Mesendoderm (in vitro differentiated cells): ENCODE measurements around the gene REXO4.

ENCODE experiments used
- DNase-seq: peaks from one replicate; pipeline ENCODE4 v3.0.0; 2013
- H2AK5ac ChIP-seq: 2 replicates; pipeline ENCODE4 v1.6.1; 2013; ENCODE audit warnings: low read length, inconsistent platforms
- H2BK120ac ChIP-seq: 2 replicates; pipeline ENCODE4 v1.6.1; 2013; ENCODE audit warnings: low read depth, mild to moderate bottlenecking, low read length, moderate library complexity, mixed read lengths
- H2BK15ac ChIP-seq: replicated peaks from 2 replicates; pipeline ENCODE4 v1.6.1; 2013; ENCODE audit warnings: low read depth, mild to moderate bottlenecking, moderate library complexity
- H2BK5ac ChIP-seq: 2 replicates; pipeline ENCODE4 v1.6.1; 2013; ENCODE audit warnings: low read length, inconsistent platforms
- H3K18ac ChIP-seq: 2 replicates; pipeline ENCODE4 v1.6.1; 2013; ENCODE audit warnings: mild to moderate bottlenecking, low read length, mixed read lengths
- H3K23ac ChIP-seq: one replicate; pipeline ENCODE4 v1.6.1; 2013; ENCODE audit warnings: low read length
- H3K27ac ChIP-seq: 2 replicates; pipeline ENCODE4 v1.5.1; 2013; ENCODE audit warnings: low read depth, mild to moderate bottlenecking, inconsistent platforms, low read length, moderate library complexity
- H3K27me3 ChIP-seq: 2 replicates; pipeline ENCODE4 v1.6.1; 2013; ENCODE audit warnings: low read length, control low read depth, mild to moderate bottlenecking, inconsistent platforms; ENCODE audit not compliant: insufficient read depth, poor library complexity
- H3K36me3 ChIP-seq: 2 replicates; pipeline ENCODE4 v1.6.1; 2013; ENCODE audit warnings: low read length, inconsistent platforms; ENCODE audit not compliant: control insufficient read depth, insufficient read depth
- H3K4ac ChIP-seq: one replicate; pipeline ENCODE4 v1.6.1; 2013; ENCODE audit warnings: low read depth, mild to moderate bottlenecking, low read length, moderate library complexity
- H3K4me1 ChIP-seq: 2 replicates; pipeline ENCODE4 v1.6.1; 2013; ENCODE audit warnings: low read depth, low read length, inconsistent platforms; ENCODE audit not compliant: control insufficient read depth
- H3K4me2 ChIP-seq: 2 replicates; pipeline ENCODE4 v1.6.1; 2013; ENCODE audit warnings: low read length
- H3K4me3 ChIP-seq: 2 replicates; pipeline ENCODE4 v1.5.1; 2013; ENCODE audit warnings: mild to moderate bottlenecking, low read length
- H3K56ac ChIP-seq: one replicate; pipeline ENCODE4 v1.6.1; 2013; ENCODE audit warnings: low read length
- H3K79me1 ChIP-seq: 2 replicates; pipeline ENCODE4 v1.6.1; 2013; ENCODE audit warnings: low read length, inconsistent platforms
- H3K79me2 ChIP-seq: 2 replicates; pipeline ENCODE4 v1.6.1; 2013; ENCODE audit warnings: mild to moderate bottlenecking, low read length; ENCODE audit not compliant: control insufficient read depth, insufficient read depth
- H3K9ac ChIP-seq: 2 replicates; pipeline ENCODE4 v1.6.1; 2013; ENCODE audit warnings: low read length, inconsistent platforms
- H4K5ac ChIP-seq: one replicate; pipeline ENCODE4 v1.6.1; 2013; ENCODE audit warnings: low read length
- H4K8ac ChIP-seq: one replicate; pipeline ENCODE4 v1.6.1; 2013; ENCODE audit warnings: low read depth, mild to moderate bottlenecking, control low read depth, low read length, moderate library complexity
- WGBS: extraction: QIAGEN DNeasy Blood & Tissue Kit; methylation state at CpG from one replicate; pipeline ENCODE4 v1.1.7; 2013; ENCODE audit warnings: low lambda C conversion rate, missing lambda C conversion rate; ENCODE audit not compliant: insufficient coverage; ENCODE audit errors: extremely low coverage; 5-methylcytosine and 5-hydroxymethylcytosine counted together

REXO4 gene

GRCh38 chr9:133457748-133458147 is 39.9 kb upstream of the REXO4 start:
- no peaks in the 10 kb centered on the region for H3K36me3 ChIP-seq
- no peak overlapping the region for H2BK5ac ChIP-seq
- no peak overlapping the region for H4K8ac ChIP-seq
- no peak overlapping the region for H4K5ac ChIP-seq
- WGBS = no CpG with 5 or more reads among the region's 11 CpGs
- H3K79me1 ChIP-seq = peaks cover 3% of the 10 kb centered on the region
- H3K4me3 ChIP-seq = no peak overlapping the region
- H3K4ac ChIP-seq = no peak overlapping the region
- H3K23ac ChIP-seq = no peak overlapping the region
- H2BK15ac ChIP-seq = no peak overlapping the region
- no peaks in the 10 kb centered on the region for H3K79me2 ChIP-seq
- H3K18ac ChIP-seq = no peak overlapping the region
- no peak overlapping the region for H3K56ac ChIP-seq
- H3K9ac ChIP-seq = no peak overlapping the region
- DNase-seq = no peak
- peaks cover 4% of the 10 kb centered on the region for H3K4me1 ChIP-seq
- no peaks in the 10 kb centered on the region for H3K27me3 ChIP-seq
- H2BK120ac ChIP-seq = no peak overlapping the region
- no peak overlapping the region for H2AK5ac ChIP-seq
- no peak overlapping the region for H3K4me2 ChIP-seq
- no peak overlapping the region for H3K27ac ChIP-seq

GRCh38 chr9:133457233-133457632 is 39.4 kb upstream of the REXO4 start:
- Histone ChIP-seq H3K36me3 (no peaks in the 10 kb centered on the region), H3K79me1 (peaks cover 3% of the 10 kb centered on the region), H2BK120ac (no peak overlapping the region), H3K9ac (no peak overlapping the region), H3K4me1 (peaks cover 4% of the 10 kb centered on the region), H2BK15ac (no peak overlapping the region), H3K4me2 (no peak overlapping the region), H3K56ac (no peak overlapping the region), H3K27ac (no peak overlapping the region), H3K4me3 (no peak overlapping the region), H4K8ac (no peak overlapping the region), H3K23ac (no peak overlapping the region), H2BK5ac (no peak overlapping the region), H4K5ac (no peak overlapping the region), H3K4ac (no peak overlapping the region), H3K79me2 (no peaks in the 10 kb centered on the region), H3K27me3 (no peaks in the 10 kb centered on the region), H2AK5ac (no peak overlapping the region), H3K18ac (no peak overlapping the region)
- DNase-seq = no peak
- no CpG with 5 or more reads among the region's 13 CpGs for WGBS

GRCh38 chr9:133456409-133456808 is 38.6 kb upstream of the REXO4 start:
- Histone ChIP-seq H2BK120ac (no peak overlapping the region), H3K23ac (no peak overlapping the region), H3K18ac (no peak overlapping the region), H2BK5ac (no peak overlapping the region), H3K36me3 (no peaks in the 10 kb centered on the region), H3K9ac (no peak overlapping the region), H2BK15ac (no peak overlapping the region), H3K79me2 (no peaks in the 10 kb centered on the region), H3K27ac (no peak overlapping the region), H3K4me1 (peaks cover 4% of the 10 kb centered on the region), H3K4me2 (no peak overlapping the region), H3K79me1 (peaks cover 3% of the 10 kb centered on the region), H3K27me3 (no peaks in the 10 kb centered on the region), H2AK5ac (no peak overlapping the region), H3K4ac (no peak overlapping the region), H3K4me3 (no peak overlapping the region), H3K56ac (no peak overlapping the region), H4K8ac (no peak overlapping the region), H4K5ac (no peak overlapping the region)
- WGBS = no CpG with 5 or more reads among the region's 9 CpGs
- no peak for DNase-seq

- no peak overlapping the region for H3K27ac ChIP-seq
- H4K8ac ChIP-seq = no peak overlapping the region
- no peak overlapping the region for H3K4me2 ChIP-seq
- peaks cover under 1% of the 10 kb centered on the region for H3K79me1 ChIP-seq
- H4K5ac ChIP-seq = no peak overlapping the region
- no peak for DNase-seq
- H3K4me3 ChIP-seq = no peak overlapping the region
- H3K18ac ChIP-seq = no peak overlapping the region
- no peak overlapping the region for H3K56ac ChIP-seq
- H2AK5ac ChIP-seq = no peak overlapping the region
- no peak overlapping the region for H2BK15ac ChIP-seq
- H3K27me3 ChIP-seq = no peaks in the 10 kb centered on the region
- H3K9ac ChIP-seq = no peak overlapping the region
- H2BK5ac ChIP-seq = no peak overlapping the region
- peaks cover 3% of the 10 kb centered on the region for H3K4me1 ChIP-seq
- no peak overlapping the region for H3K23ac ChIP-seq
- H3K36me3 ChIP-seq = no peaks in the 10 kb centered on the region
- no peak overlapping the region for H2BK120ac ChIP-seq
- no peak overlapping the region for H3K4ac ChIP-seq
- WGBS = no CpG with 5 or more reads among the region's 11 CpGs
- no peaks in the 10 kb centered on the region for H3K79me2 ChIP-seq
These were observed 38.1 kb upstream of the REXO4 start for GRCh38 chr9:133455936-133456335.

GRCh38 chr9:133454943-133455673 is 37.3 kb upstream of the REXO4 start:
- Histone ChIP-seq H3K4me2 (no peak overlapping the region), H2BK5ac (no peak overlapping the region), H3K4ac (no peak overlapping the region), H3K27ac (no peak overlapping the region), H3K9ac (no peak overlapping the region), H3K23ac (no peak overlapping the region), H3K18ac (no peak overlapping the region), H2AK5ac (no peak overlapping the region), H2BK15ac (no peak overlapping the region), H3K79me1 (no peaks in the 10 kb centered on the region), H3K27me3 (no peaks in the 10 kb centered on the region), H3K36me3 (no peaks in the 10 kb centered on the region), H3K79me2 (no peaks in the 10 kb centered on the region), H3K4me1 (no peaks in the 10 kb centered on the region), H3K4me3 (no peak overlapping the region), H4K5ac (no peak overlapping the region), H2BK120ac (no peak overlapping the region), H3K56ac (no peak overlapping the region), H4K8ac (no peak overlapping the region)
- no peak for DNase-seq
- no CpG with 5 or more reads among the region's 20 CpGs for WGBS

- Histone ChIP-seq H2BK120ac (no peak overlapping the region), H3K4me2 (no peak overlapping the region)
- no CpG with 5 or more reads among the region's 19 CpGs for WGBS
These were observed 36.5 kb upstream of the REXO4 start for GRCh38 chr9:133454325-133454724.

More at GRCh38 chr9:133454325-133454724, 36.5 kb upstream of the REXO4 start:
- Histone ChIP-seq H3K4me3 (no peak overlapping the region), H3K9ac (no peak overlapping the region), H3K4me1 (no peaks in the 10 kb centered on the region), H3K36me3 (no peaks in the 10 kb centered on the region), H2AK5ac (no peak overlapping the region), H3K18ac (no peak overlapping the region), H4K5ac (no peak overlapping the region), H3K27me3 (no peaks in the 10 kb centered on the region), H3K27ac (no peak overlapping the region), H3K79me1 (no peaks in the 10 kb centered on the region), H4K8ac (no peak overlapping the region), H2BK15ac (no peak overlapping the region), H3K79me2 (no peaks in the 10 kb centered on the region), H2BK5ac (no peak overlapping the region), H3K56ac (no peak overlapping the region), H3K23ac (no peak overlapping the region), H3K4ac (no peak overlapping the region)
- DNase-seq = no peak
